ENCODE data around the gene FGFBP2.

Gene FGFBP2

GRCh38 chr4:15965325-15965724 lies 2.4 kb upstream of the FGFBP2 start:
- no peak for DNase-seq

- no peak for DNase-seq
These were observed 1.2 kb upstream of the FGFBP2 start for GRCh38 chr4:15964159-15964558.

GRCh38 chr4:15963576-15963975 lies 601 bp upstream of the FGFBP2 start:
- DNase-seq, result no peak

GRCh38 chr4:15961781-15962510 lies 1.0 kb downstream of the FGFBP2 start:
- DNase-seq, result no peak

GRCh38 chr4:15958562-15958961 lies 4.4 kb downstream of the FGFBP2 start:
- no peak for DNase-seq

- peak; percentile 89 for DNase-seq
These were observed 6.7 kb downstream of the FGFBP2 start for GRCh38 chr4:15956179-15956850.

GRCh38 chr4:15955670-15956069 lies 7.3 kb downstream of the FGFBP2 start:
- DNase-seq, result no peak

- no peak for DNase-seq
These were observed 9.3 kb downstream of the FGFBP2 start for GRCh38 chr4:15953625-15954024.

GRCh38 chr4:15951781-15952180 lies 11.2 kb downstream of the FGFBP2 start:
- no peak for DNase-seq

GRCh38 chr4:15948826-15949225 lies 14.1 kb downstream of the FGFBP2 start:
- no peak for DNase-seq

- no peak for DNase-seq
These were observed 15.3 kb downstream of the FGFBP2 start for GRCh38 chr4:15947684-15948083.

- DNase-seq, result no peak
These were observed 17.5 kb downstream of the FGFBP2 start for GRCh38 chr4:15945516-15945915.

GRCh38 chr4:15944895-15945294 lies 18.1 kb downstream of the FGFBP2 start:
- DNase-seq, result no peak

- no peak for DNase-seq
These were observed 20.7 kb downstream of the FGFBP2 start for GRCh38 chr4:15942283-15942682.

- DNase-seq, result no peak
These were observed 24.3 kb downstream of the FGFBP2 start, which contains the start of gene FGFBP1 for GRCh38 chr4:15938640-15939039. TSS of gene FGFBP1 (minus strand) at chr4:15938740. CDS start at chr4:15936632, 2,108 bp downstream.

- DNase-seq, result no peak
These were observed 24.8 kb downstream of the FGFBP2 start for GRCh38 chr4:15938182-15938581.

- DNase-seq, result no peak
These were observed 26.5 kb downstream of the FGFBP2 start for GRCh38 chr4:15936495-15936894.

GRCh38 chr4:15935504-15936402 lies 27.2 kb downstream of the FGFBP2 start:
- DNase-seq, result no peak

- DNase-seq, result no peak
These were observed 28.7 kb downstream of the FGFBP2 start for GRCh38 chr4:15934259-15934658.

- no peak for DNase-seq
These were observed 31.3 kb downstream of the FGFBP2 start for GRCh38 chr4:15931451-15932210.

- no peak for DNase-seq
These were observed 32.7 kb downstream of the FGFBP2 start for GRCh38 chr4:15930314-15930713.

GRCh38 chr4:15929540-15929939 lies 33.4 kb downstream of the FGFBP2 start:
- no peak for DNase-seq

GRCh38 chr4:15928883-15929282 lies 34.1 kb downstream of the FGFBP2 start:
- no peak for DNase-seq

Measured in activated effector memory CD4-positive, alpha-beta T cell treated with anti-CD3 and anti-CD28 coated beads, Interleukin-2, amount 50 U/mL, for 16 hours (primary cell).